Colonic mucosa (tissue), 4 donors: ENCODE data around the gene TNFSF11. TPM values are rescaled to one million over a fixed set of nuclear protein-coding genes. Genes with fewer than 3 reads are reported as not detected.

ENCODE experiments used
- DNase-seq: peaks from one replicate; pipeline ENCODE4 v3.0.0-alpha.2; 2020
- H3K27ac ChIP-seq: fragments of 200-600 bp; one replicate; pipeline ENCODE4 v1.8.0; 2021
- H3K27me3 ChIP-seq: fragments of 200-600 bp; one replicate; pipeline ENCODE4 v1.8.0; 2021
- H3K36me3 ChIP-seq: fragments of 200-600 bp; one replicate; pipeline ENCODE4 v1.8.0; 2021
- H3K4me1 ChIP-seq: fragments of 200-600 bp; one replicate; pipeline ENCODE4 v1.8.0; 2021; ENCODE audit warnings: mild to moderate bottlenecking
- H3K4me3 ChIP-seq: fragments of 200-600 bp; one replicate; pipeline ENCODE4 v1.8.0; 2021
- H3K9ac ChIP-seq, 2 donors: one replicate each; pipeline ENCODE4 v1.7.0; 2013; ENCODE audit warnings: control low read depth in 2 of 2, low read depth in 2 of 2, low read length in 2 of 2
- H3K9me3 ChIP-seq: fragments of 200-600 bp; one replicate; pipeline ENCODE4 v1.8.0; 2021
- CTCF ChIP-seq: fragments of 200-600 bp; IDR thresholded peaks from one replicate; pipeline ENCODE4 v1.8.0; 2022; ENCODE audit warnings: antibody characterized with exemption, mild to moderate bottlenecking
- intact Hi-C: fragments of 100-400 bp; cut with DNase I; formaldehyde crosslinking; loops from one replicate; pipeline ENCODE4 v1.14.1; 2022
- total RNA-seq, 2 donors: library from RNA; stranded (reverse); fragmentation: NEBNext Ultra II Directional in 1 of 2; extraction: Animal tissue kit (Norgen Biotek cat#: 25700) in 1 of 2; gene quantifications; one replicate each; pipeline ENCODE4 v1.2.1, GENCODE V29; 2021
- donor health status: healthy.
- donor health status: DM: no; HTN: no; CAD: no.
- donor health status: DM: no; HTN: no; CAD: no.

Gene TNFSF11
- total RNA-seq, 2 donors from 2014 or later, result 0.15 to 0.66 TPM

- Histone ChIP-seq H3K9me3 (no peaks in the 10 kb centered on the region), H3K36me3 (no peaks in the 10 kb centered on the region), H3K9ac (no peak overlapping the region), H3K4me1 (no peaks in the 10 kb centered on the region), H3K4me3 (no peak overlapping the region), H3K27ac (no peak overlapping the region), H3K27me3 (no peaks in the 10 kb centered on the region)
- DNase-seq, result no peak
- no peak for TF ChIP-seq CTCF
- intact Hi-C loops, result no loop called here
These were observed 38.2 kb downstream of the TNFSF11 start for GRCh38 chr13:42612021-42612765.

DNA sequence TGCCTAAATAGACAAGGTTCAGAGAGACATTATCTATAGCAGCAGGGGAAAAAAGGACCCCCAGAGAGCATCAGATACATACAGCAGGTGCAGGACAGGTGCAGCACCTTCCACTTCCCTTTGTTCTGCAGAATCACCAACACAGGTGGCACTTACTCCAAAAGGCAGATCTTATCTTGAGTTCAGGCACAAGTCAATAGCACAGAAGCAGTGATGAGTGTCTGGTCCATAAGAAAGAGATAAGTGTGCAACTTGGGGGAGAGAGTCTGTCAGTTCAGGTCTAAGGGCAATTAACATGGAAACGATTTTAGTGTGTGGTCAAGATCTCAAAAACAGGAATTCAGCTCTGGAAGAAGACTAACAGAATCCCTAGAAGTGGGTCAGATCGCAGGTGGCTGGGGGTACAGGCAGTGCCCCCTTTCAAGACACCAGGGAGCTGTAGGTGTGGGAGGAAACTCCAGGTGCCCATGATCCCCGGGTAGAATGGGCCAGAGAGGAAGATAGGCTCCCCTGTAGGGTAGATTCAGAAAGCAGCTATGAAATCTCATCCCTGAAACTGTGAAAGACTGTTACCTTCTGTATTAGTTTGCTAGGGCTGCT is 40.6 kb downstream of the TNFSF11 start:
- H3K36me3 ChIP-seq, result no peaks in the 10 kb centered on the region
- H3K4me3 ChIP-seq, result no peak overlapping the region
- intact Hi-C loops, result no loop called here
- no peaks in the 10 kb centered on the region for H3K27me3 ChIP-seq
- H3K9me3 ChIP-seq, result no peaks in the 10 kb centered on the region
- TF ChIP-seq CTCF, result no peak
- DNase-seq, result no peak
- no peak overlapping the region for H3K27ac ChIP-seq
- no peaks in the 10 kb centered on the region for H3K4me1 ChIP-seq
- no peak overlapping the region for H3K9ac ChIP-seq

- Histone ChIP-seq H3K27me3 (no peaks in the 10 kb centered on the region), H3K4me1 (no peaks in the 10 kb centered on the region), H3K9me3 (no peaks in the 10 kb centered on the region), H3K36me3 (no peaks in the 10 kb centered on the region), H3K9ac (no peak overlapping the region), H3K27ac (no peak overlapping the region), H3K4me3 (no peak overlapping the region)
- no peak for TF ChIP-seq CTCF
- intact Hi-C loops, result no loop called here
- DNase-seq, result no peak
These were observed 41.7 kb downstream of the TNFSF11 start for GRCh38 chr13:42615691-42616090.

DNA sequence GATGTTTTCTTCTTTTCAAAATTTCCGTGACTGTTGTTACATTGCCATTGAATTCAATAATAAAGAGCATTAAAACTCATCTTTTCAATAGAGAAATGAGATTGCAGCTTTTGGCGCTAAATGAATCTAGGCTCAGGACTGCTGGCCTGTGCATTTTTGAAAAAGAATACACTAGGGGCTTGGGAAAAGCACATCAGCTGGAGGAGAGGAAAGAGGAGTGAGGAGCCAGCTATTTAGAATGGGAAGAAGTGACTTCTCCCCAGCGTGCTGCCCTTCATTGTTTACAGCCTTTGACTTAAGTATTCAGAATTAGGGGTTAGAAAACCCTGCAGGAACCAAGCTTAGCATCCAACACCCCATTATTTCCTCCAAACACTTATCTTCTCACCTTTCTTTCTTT is 43.3 kb downstream of the TNFSF11 start:
- TF ChIP-seq CTCF, result no peak
- DNase-seq, result no peak
- intact Hi-C loops, result no loop called here
- no peaks in the 10 kb centered on the region for H3K9me3 ChIP-seq
- H3K4me1 ChIP-seq, result no peaks in the 10 kb centered on the region
- H3K4me3 ChIP-seq, result no peak overlapping the region
- no peaks in the 10 kb centered on the region for H3K27me3 ChIP-seq
- H3K36me3 ChIP-seq, result no peaks in the 10 kb centered on the region
- no peak overlapping the region for H3K9ac ChIP-seq
- no peak overlapping the region for H3K27ac ChIP-seq

DNA sequence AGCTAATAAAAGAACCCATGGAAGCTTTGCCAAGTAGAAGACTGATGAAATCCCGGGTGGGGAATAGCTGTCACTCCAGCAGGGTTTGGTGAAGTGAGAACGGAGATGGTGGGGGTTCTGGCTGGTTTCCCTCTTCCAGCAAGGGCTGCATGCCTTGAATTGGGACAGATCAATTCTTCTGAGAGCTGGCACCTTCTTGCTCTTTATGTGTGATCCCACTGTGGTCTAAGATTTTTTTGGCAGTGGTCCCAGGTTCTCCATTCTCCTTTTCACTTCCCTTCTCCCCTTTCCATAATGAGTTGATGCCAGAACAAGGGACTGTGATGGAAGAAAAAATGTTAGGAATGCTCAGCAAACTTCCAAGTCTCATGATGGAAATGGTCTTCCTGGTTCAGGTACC is 50.0 kb downstream of the TNFSF11 start:
- H3K4me3 ChIP-seq, result no peak overlapping the region
- DNase-seq, result no peak
- H3K9me3 ChIP-seq, result no peaks in the 10 kb centered on the region
- intact Hi-C loops, result no loop called here
- H3K27ac ChIP-seq, result no peak overlapping the region
- TF ChIP-seq CTCF, result no peak
- H3K36me3 ChIP-seq, result no peaks in the 10 kb centered on the region
- H3K27me3 ChIP-seq, result no peaks in the 10 kb centered on the region
- H3K4me1 ChIP-seq, result no peaks in the 10 kb centered on the region
- H3K9ac ChIP-seq, result no peak overlapping the region
